K562 (cell line): ENCODE data around the gene PPP1R12C. TPM values are rescaled to one million over a fixed set of nuclear protein-coding genes. Genes with fewer than 3 reads are reported as not detected.
A peak's percentile ranks its signal among the peaks of the same experiment; 100 is the strongest.

Source experiments
- CAMTA2 ChIP-seq: fragments of 250-450 bp; sonication (Bioruptor Pico); conservative IDR thresholded peaks from 2 replicates; pipeline ENCODE4 v1.5.1; 2022
- EP400 ChIP-seq: fragments of 450-650 bp; IDR thresholded peaks from 2 replicates; pipeline ENCODE4 v1.6.1; 2017; ENCODE audit warnings: antibody characterized with exemption, mild to moderate bottlenecking, moderate library complexity
- ETV6 ChIP-seq, 3 experiments: fragments of 150-350 bp in 1 of 3; sonication (generic) in 1 of 3; formaldehyde crosslinking in 1 of 3; IDR thresholded peaks; 2 replicates each; pipeline versions ENCODE4 v1.6.1 to v1.8.0; 2014 to 2022; ENCODE audit warnings: borderline replicate concordance in 2 of 3, low read depth in 2 of 3, antibody characterized with exemption in 1 of 3, low read length in 1 of 3, mild to moderate bottlenecking in 1 of 3, missing genetic modification reagents in 1 of 3
- FOXA1 ChIP-seq: fragments of 450-650 bp; IDR thresholded peaks from 2 replicates; pipeline ENCODE4 v1.6.1; 2016; ENCODE audit warnings: mild to moderate bottlenecking, borderline replicate concordance
- FOXK1 ChIP-seq: sonication (generic); formaldehyde crosslinking; IDR thresholded peaks from 2 replicates; pipeline ENCODE4 v1.8.0; 2022; ENCODE audit warnings: missing genetic modification reagents, mild to moderate bottlenecking, borderline replicate concordance
- GTF2F1 ChIP-seq: IDR thresholded peaks from 2 replicates; pipeline ENCODE4 v1.6.1; 2011; ENCODE audit warnings: low read depth, low read length, improper control_type of control experiment
- SMAD3 ChIP-seq: fragments of 450-650 bp; formaldehyde crosslinking; conservative IDR thresholded peaks from 2 replicates; pipeline ENCODE4 v1.4.0; 2020; ENCODE audit warnings: mild to moderate bottlenecking
- TAL1 ChIP-seq: fragments of 450-650 bp; IDR thresholded peaks from 2 replicates; pipeline ENCODE4 v1.6.1; 2016; ENCODE audit warnings: mild to moderate bottlenecking
- ZNF174 ChIP-seq: fragments of 250-450 bp; sonication (Bioruptor Pico); IDR thresholded peaks from 2 replicates; pipeline ENCODE4 v1.4.0; 2020; ENCODE audit warnings: mild to moderate bottlenecking
- ZNF263 ChIP-seq: sonication (generic); formaldehyde crosslinking; IDR thresholded peaks from 2 replicates; pipeline ENCODE4 v1.8.0; 2022; ENCODE audit warnings: mild to moderate bottlenecking, missing genetic modification reagents, borderline replicate concordance
- ZNF436 ChIP-seq: fragments of 250-450, 450-650 bp; sonication (Bioruptor Pico); formaldehyde crosslinking; IDR thresholded peaks from 2 replicates; pipeline ENCODE4 v1.7.0; 2020; ENCODE audit warnings: mild to moderate bottlenecking
- polyA plus RNA-seq, 8 experiments: library from polyadenylated mRNA; depleted of rRNA in 4 of 8; stranded (reverse) in 5 of 8; unstranded in 3 of 8; fragments of >200 nt; fragmentation: Nextera tagmentation in 2 of 8; fragmentation: Illumina TruSeq in 1 of 8; extraction: Ambion mirVana in 2 of 8; extraction: Trizol in 1 of 8; gene quantifications; 2 replicates each; pipeline versions ENCODE4 v1.2.1 to v1.2.3, GENCODE V29; 2011 to 2014; ENCODE audit warnings: inconsistent platforms in 1 of 8, missing spikeins in 1 of 8
- total RNA-seq, 7 experiments: library from RNA; depleted of rRNA in 6 of 7; stranded (reverse); fragments of >200 nt in 6 of 7; fragmentation: Illumina TruSeq in 2 of 7; extraction: Trizol in 2 of 7; gene quantifications; 2 replicates each; pipeline versions ENCODE4 v1.2.1 to v1.2.3, GENCODE V29; 2011 to 2021; ENCODE audit warnings: low replicate concordance in 1 of 7
- TF ChIP-seq, protein P1 (sequence below): fragments of 450-650 bp; IDR thresholded peaks from 2 replicates; pipeline ENCODE4 v1.6.1; 2018; ENCODE audit warnings: mild to moderate bottlenecking, low read depth; ENCODE audit not compliant: partially characterized antibody
- TF ChIP-seq, protein P2 (sequence below): fragments of 200-800 bp; sonication (Bioruptor generic); IDR thresholded peaks from 2 replicates; pipeline ENCODE4 v1.6.1; 2017; ENCODE audit warnings: missing genetic modification characterization, missing compliant biosample characterization
- TF ChIP-seq, protein P3 (sequence below): IDR thresholded peaks from 2 replicates; pipeline ENCODE4 v1.6.1; 2014; ENCODE audit warnings: antibody characterized with exemption
- TF ChIP-seq, protein P4 (sequence below): fragments of 450-650 bp; IDR thresholded peaks from 2 replicates; pipeline ENCODE4 v1.6.1; 2017; ENCODE audit warnings: antibody characterized with exemption, mild to moderate bottlenecking
- TF ChIP-seq, protein P5 (sequence below): sonication (generic); formaldehyde crosslinking; IDR thresholded peaks from 2 replicates; pipeline ENCODE4 v1.4.0; 2020; ENCODE audit warnings: mild to moderate bottlenecking, missing genetic modification reagents

The PPP1R12C gene
- total and polyA plus RNA-seq, 9 of the 15 experiments (the other 6 are each of a cell fraction or from before 2014, with no cell fraction given) = 1.8 to 136 (median 33.7) TPM

DNA sequence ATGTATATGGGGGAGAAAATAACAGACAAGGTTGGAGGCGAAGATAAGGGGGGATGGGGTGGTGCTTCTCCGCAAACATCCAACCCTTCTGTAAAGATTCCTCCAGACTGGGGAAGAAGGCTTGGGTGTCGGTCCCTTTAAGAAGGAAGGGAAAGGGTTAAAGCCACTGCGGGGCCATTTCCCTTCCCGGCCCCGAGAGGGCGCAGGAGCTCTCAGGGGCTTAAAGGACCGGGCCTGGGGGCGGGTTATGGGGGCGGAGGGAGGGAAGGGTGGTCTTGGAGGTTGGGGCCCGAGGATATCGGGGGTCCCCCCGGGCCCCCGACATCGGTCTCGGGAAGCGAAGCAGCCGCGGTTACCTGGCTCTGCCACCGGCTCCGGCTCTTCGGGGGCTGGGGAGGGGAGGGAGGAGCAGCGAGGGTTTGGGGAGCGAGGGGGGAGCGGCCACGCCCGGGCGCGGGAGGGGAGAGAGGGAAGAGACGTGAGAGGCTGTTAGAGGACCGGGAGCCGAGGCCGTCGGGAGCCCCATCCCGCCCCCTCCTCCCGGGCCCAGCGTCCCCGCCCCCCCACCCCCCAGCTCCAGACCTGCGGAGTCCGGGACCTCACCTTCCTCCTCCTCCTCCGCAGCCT, 28.8 kb upstream of the PPP1R12C start (continued):
- TF ChIP-seq GTF2F1 = no peak
- TF ChIP-seq CAMTA2 (CRISPR knock-in tag) = no peak
- peak; percentile 87 for TF ChIP-seq ZNF263 (CRISPR knock-in tag)
- no peak for TF ChIP-seq FOXA1
- no peak for TF ChIP-seq ZNF436
- peak; percentile 36; the same call in 1 of the 2 replicates for TF ChIP-seq TAL1
- TF ChIP-seq, protein P1, sequence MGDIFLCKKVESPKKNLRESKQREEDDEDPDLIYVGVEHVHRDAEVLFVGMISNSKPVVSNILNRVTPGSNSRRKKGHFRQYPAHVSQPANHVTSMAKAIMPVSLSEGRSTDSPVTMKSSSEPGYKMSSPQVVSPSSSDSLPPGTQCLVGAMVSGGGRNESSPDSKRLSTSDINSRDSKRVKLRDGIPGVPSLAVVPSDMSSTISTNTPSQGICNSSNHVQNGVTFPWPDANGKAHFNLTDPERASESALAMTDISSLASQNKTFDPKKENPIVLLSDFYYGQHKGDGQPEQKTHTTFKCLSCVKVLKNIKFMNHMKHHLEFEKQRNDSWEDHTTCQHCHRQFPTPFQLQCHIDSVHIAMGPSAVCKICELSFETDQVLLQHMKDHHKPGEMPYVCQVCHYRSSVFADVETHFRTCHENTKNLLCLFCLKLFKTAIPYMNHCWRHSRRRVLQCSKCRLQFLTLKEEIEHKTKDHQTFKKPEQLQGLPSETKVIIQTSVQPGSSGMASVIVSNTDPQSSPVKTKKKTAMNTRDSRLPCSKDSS = no peak
- TF ChIP-seq, protein P2, sequence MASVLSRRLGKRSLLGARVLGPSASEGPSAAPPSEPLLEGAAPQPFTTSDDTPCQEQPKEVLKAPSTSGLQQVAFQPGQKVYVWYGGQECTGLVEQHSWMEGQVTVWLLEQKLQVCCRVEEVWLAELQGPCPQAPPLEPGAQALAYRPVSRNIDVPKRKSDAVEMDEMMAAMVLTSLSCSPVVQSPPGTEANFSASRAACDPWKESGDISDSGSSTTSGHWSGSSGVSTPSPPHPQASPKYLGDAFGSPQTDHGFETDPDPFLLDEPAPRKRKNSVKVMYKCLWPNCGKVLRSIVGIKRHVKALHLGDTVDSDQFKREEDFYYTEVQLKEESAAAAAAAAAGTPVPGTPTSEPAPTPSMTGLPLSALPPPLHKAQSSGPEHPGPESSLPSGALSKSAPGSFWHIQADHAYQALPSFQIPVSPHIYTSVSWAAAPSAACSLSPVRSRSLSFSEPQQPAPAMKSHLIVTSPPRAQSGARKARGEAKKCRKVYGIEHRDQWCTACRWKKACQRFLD (CRISPR knock-in tag) = no peak
- TF ChIP-seq, protein P3, sequence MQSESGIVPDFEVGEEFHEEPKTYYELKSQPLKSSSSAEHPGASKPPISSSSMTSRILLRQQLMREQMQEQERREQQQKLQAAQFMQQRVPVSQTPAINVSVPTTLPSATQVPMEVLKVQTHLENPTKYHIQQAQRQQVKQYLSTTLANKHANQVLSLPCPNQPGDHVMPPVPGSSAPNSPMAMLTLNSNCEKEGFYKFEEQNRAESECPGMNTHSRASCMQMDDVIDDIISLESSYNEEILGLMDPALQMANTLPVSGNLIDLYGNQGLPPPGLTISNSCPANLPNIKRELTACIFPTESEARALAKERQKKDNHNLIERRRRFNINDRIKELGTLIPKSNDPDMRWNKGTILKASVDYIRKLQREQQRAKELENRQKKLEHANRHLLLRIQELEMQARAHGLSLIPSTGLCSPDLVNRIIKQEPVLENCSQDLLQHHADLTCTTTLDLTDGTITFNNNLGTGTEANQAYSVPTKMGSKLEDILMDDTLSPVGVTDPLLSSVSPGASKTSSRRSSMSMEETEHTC = no peak
- TF ChIP-seq FOXK1 = no peak
- TF ChIP-seq, protein P4, sequence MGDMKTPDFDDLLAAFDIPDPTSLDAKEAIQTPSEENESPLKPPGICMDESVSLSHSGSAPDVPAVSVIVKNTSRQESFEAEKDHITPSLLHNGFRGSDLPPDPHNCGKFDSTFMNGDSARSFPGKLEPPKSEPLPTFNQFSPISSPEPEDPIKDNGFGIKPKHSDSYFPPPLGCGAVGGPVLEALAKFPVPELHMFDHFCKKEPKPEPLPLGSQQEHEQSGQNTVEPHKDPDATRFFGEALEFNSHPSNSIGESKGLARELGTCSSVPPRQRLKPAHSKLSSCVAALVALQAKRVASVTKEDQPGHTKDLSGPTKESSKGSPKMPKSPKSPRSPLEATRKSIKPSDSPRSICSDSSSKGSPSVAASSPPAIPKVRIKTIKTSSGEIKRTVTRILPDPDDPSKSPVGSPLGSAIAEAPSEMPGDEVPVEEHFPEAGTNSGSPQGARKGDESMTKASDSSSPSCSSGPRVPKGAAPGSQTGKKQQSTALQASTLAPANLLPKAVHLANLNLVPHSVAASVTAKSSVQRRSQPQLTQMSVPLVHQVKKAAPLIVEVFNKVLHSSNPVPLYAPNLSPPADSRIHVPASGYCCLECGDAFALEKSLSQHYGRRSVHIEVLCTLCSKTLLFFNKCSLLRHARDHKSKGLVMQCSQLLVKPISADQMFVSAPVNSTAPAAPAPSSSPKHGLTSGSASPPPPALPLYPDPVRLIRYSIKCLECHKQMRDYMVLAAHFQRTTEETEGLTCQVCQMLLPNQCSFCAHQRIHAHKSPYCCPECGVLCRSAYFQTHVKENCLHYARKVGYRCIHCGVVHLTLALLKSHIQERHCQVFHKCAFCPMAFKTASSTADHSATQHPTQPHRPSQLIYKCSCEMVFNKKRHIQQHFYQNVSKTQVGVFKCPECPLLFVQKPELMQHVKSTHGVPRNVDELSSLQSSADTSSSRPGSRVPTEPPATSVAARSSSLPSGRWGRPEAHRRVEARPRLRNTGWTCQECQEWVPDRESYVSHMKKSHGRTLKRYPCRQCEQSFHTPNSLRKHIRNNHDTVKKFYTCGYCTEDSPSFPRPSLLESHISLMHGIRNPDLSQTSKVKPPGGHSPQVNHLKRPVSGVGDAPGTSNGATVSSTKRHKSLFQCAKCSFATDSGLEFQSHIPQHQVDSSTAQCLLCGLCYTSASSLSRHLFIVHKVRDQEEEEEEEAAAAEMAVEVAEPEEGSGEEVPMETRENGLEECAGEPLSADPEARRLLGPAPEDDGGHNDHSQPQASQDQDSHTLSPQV = no peak
- TF ChIP-seq ETV6 (IDR thresholded peaks at IDR 0.05; ENCODE audit: borderline replicate concordance in 1 of 2, low read depth in 2 of 2, low read length in 1 of 2) = 0 out of 4 replicates have a peak, but pooled peaks of 1 of the 2 experiments have one; percentile 19
- no peak for TF ChIP-seq ETV6 (CRISPR knock-in tag; IDR thresholded peaks at IDR 0.05; ENCODE audit: borderline replicate concordance)
- TF ChIP-seq SMAD3 = no peak
- peak; percentile 57; the same call in 1 of the 2 replicates for TF ChIP-seq EP400
- no peak for TF ChIP-seq ZNF174 (CRISPR knock-in tag)
- TF ChIP-seq, protein P5, sequence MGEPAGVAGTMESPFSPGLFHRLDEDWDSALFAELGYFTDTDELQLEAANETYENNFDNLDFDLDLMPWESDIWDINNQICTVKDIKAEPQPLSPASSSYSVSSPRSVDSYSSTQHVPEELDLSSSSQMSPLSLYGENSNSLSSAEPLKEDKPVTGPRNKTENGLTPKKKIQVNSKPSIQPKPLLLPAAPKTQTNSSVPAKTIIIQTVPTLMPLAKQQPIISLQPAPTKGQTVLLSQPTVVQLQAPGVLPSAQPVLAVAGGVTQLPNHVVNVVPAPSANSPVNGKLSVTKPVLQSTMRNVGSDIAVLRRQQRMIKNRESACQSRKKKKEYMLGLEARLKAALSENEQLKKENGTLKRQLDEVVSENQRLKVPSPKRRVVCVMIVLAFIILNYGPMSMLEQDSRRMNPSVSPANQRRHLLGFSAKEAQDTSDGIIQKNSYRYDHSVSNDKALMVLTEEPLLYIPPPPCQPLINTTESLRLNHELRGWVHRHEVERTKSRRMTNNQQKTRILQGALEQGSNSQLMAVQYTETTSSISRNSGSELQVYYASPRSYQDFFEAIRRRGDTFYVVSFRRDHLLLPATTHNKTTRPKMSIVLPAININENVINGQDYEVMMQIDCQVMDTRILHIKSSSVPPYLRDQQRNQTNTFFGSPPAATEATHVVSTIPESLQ (CRISPR knock-in tag) = no peak
